NCI-H345 treated with DMSO at 0.1 percent for 48 hours (cell line): ENCODE measurements around the gene TUBAL3.

Experiments
- DNase-seq: peaks from one replicate; lab custom pipeline; 2025; ENCODE audit not compliant: unreplicated experiment; lab: John Stamatoyannopoulos, UW

The TUBAL3 gene

DNA sequence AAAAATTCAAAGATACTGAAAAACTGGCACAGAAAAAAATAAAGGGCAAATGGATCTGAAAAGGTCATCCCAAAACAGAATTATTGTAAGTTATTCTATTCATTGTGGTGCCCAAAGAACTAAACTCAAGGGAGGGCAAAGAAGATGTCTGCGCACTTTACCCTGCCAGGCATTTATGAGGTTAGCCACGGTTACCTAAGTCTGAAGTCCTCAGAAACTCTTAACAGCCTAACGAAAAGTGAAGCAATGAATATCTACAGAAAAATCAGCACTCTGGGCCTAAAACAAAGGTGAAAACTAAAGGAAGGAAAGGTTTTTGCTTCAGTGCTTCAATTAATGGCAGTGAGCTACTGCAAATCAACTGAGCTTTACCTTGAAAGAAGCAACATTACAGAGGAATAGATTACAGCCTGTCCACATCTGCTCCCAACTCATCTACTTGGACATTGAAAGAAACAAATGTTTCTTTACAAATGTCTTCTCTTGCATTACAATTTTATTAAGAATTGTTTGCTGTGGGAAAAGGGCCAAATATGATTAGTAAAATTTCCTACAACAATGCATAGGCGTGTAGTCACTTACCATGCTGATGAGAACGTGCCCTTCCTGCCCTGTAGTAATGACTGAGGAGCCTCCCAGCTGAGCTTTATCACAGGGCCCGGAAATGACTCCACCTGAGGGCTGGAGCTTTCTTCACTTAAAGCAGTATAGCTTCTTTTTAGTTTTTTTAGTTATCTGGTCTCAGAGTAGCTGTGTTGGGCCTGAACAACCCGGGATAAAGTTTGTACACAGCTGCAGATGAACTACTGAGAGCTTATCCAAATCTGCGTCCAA is at the start of gene TUBAL3:
TSS of gene TUBAL3 (minus strand) at position 621 of the 834 bp plus-strand sequence. CDS start at position 585, 36 bp downstream.
- no peak for DNase-seq

GRCh38 chr10:5453749-5454489 is 49.3 kb upstream of the TUBAL3 start:
- no peak for DNase-seq

DNA sequence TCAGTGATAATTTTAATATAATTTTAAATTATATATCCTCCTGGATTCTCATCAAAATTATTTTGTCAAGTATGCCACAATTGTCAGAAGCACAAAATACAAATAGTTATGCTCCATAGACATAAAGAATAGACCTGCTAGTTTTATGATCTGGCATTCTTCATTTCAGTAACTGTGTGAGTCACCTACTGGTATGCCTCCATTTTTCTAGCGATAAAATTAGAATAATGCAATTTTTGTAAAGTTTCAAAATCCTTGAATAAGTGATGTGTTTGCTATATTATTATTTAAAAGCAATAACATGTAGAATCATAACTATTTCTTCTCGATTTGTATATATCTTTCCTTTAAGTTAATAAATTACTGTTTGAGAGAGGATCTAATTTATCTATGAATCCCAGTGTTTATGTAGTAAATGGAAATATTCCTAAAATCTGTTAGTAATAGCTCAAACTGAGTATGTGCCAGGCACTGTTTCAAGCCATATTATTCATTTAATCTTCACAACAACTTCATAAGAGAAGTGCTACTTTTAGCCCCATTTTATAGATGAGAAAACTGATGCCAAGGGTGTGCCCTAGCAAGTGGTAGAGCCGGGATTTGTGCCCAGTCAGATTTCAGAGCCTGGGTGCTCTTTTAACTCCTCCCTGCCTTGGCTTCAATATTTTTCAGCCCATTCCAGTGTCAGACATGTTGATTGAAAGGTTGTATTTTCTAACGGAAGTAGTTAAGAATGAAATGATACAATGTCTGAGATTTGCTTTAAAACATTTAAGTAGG is 46.2 kb upstream of the TUBAL3 start:
- no peak for DNase-seq

GRCh38 chr10:5449823-5450222 is 45.2 kb upstream of the TUBAL3 start:
- no peak for DNase-seq

DNA sequence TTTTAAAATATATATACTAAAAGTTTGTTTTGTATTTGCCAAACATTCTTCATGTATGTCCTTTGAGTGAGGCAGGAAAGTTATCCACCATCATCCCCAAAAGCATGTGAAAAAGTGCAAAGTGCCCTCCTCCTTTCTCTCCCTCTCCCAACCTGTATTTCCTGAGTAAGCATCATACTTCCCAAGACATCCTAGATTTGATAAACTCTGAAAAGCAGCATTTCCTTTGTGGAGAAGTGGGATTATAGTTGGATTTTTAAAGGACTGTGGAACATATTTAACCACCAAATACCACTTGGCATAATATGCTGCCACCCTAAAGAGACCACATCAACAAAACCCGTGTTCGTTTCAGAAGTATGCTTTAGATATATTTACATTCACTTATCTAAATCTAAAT is 44.6 kb upstream of the TUBAL3 start:
- DNase-seq = no peak

GRCh38 chr10:5448333-5449001 is 43.8 kb upstream of the TUBAL3 start:
- DNase-seq = no peak

- no peak for DNase-seq
Measured at GRCh38 chr10:5447611-5448071, 43.0 kb upstream of the TUBAL3 start.

GRCh38 chr10:5447056-5447455 is 42.4 kb upstream of the TUBAL3 start:
- no peak for DNase-seq

DNA sequence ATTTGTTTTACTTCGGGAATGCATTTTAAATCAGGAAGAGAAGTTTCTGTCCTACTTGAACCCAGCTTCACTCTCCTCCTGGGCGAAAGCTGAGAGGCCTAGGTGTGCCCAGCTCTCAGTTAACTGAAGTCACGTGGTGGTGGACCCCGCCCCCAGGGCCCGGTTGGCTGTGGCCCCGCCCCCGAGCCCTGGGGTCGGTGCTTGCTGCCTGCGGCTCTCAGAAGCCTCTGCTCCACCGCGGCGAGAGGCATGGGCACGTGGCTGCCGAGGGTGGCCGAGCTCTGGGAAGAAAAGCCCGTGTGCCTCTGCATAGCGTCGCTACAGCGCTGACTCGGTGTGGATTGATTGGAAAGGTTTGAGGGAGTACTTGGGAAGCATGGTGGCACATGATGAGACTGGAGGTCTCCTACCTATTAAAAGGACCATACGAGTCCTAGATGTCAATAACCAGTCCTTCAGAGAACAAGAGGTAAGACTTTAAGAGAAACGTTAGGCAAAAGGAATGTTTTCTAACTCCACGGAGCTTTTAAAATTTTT is 41.8 kb upstream of the TUBAL3 start:
- no peak for DNase-seq

- DNase-seq = no peak
Measured at GRCh38 chr10:5445006-5445405, 40.4 kb upstream of the TUBAL3 start.

DNA sequence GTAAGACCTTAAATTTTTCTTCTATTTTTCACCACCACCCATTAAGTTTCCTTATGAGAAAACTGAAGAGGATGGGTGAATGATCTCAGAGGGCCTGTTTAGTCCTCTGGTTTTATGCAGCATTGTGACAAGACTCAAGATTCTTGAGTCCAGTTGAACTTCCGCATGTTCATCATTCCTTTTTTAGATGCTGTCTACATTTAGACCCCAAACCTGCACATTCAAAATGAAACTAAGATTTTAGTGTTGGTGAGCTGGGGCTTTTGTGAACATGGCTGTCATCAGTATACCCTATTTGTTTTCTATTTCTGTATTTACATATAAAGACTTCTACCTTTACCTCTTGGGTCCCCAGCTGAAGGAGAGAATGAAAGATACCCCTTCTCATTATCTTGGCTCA is 38.8 kb upstream of the TUBAL3 start:
- DNase-seq = no peak

GRCh38 chr10:5442990-5443370 is 38.4 kb upstream of the TUBAL3 start:
- DNase-seq = no peak

DNA sequence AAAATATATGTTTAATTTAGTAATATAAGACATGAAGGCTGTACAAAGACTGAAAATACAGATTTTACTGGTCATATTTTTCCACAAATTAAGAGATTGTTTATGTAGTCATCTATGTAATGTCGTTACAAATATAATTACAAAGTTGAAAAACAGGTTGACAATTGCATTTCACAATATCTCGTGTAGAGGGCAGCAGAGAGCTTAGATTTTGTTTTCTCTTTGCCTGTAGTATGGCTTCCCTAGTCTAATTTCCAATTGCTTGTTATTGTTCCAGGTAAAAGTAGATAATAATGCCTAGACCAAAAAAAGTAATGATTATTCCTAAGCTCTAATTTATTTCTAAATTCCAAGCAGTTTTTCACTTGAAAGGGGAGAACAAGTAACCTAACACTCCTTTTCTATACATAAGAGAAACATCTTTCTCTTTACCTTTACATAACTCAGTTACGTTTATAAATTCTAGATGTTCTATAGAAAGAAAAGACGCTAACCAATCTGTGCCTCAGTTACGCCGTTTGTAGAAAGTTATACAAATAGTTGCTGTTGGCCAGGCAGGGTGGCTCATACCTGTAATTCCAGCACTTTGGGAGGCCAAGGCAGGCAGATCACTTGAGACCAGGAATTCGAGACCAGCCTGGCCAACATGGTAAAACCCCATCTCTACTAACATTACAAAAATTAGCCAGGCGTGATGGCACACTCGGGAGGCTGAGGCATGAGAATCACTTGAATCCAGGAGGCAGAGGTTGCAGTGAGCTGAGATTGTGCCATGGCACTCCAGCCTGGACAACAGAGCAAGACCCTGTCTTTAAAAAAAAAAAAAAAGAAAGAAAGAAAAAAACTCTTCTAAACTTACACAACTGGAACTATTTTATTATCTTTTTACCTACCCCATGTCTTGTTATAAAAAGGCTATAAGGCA is 37.7 kb upstream of the TUBAL3 start:
- DNase-seq = peak; percentile 23

DNA sequence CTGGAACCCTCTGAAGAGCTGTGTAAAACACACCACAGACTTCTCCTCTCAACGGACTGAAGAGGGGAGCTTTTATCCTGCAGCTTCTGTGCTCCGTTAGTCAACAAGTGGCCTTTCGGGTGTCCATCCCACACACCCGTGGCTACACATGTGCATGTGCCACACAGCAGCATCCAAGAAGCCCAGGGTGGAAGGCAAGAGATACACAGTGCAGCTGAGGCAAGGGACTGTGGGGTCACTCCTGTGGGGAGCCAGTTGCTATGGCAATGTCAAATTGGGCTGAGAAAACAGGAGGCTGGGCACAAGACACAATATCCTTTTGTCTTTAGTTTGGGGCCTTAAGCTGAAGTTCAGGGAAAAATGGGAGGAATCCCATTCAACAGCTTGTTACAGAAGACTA is 36.5 kb upstream of the TUBAL3 start:
- DNase-seq = no peak

DNA sequence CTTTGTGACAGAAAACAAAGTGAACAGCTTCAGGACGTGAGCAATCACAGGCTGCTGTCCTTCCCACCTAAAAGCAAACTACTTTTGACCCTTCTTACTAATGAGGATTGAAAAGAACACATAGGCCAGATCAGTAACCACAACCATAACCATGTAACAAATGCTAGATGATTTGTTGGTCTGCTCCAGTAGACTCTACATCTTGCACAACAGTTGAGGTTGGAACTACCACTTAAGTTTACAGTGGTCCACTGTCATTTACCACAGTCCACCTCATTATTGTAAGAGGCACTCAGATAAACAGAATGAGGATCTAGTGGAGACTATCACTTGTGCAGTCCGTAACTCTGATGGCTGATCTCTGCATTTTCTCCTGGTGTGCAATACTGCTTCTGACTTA is 35.6 kb upstream of the TUBAL3 start:
- DNase-seq = no peak

- DNase-seq = no peak
Measured at GRCh38 chr10:5435328-5435727, 30.7 kb upstream of the TUBAL3 start.

DNA sequence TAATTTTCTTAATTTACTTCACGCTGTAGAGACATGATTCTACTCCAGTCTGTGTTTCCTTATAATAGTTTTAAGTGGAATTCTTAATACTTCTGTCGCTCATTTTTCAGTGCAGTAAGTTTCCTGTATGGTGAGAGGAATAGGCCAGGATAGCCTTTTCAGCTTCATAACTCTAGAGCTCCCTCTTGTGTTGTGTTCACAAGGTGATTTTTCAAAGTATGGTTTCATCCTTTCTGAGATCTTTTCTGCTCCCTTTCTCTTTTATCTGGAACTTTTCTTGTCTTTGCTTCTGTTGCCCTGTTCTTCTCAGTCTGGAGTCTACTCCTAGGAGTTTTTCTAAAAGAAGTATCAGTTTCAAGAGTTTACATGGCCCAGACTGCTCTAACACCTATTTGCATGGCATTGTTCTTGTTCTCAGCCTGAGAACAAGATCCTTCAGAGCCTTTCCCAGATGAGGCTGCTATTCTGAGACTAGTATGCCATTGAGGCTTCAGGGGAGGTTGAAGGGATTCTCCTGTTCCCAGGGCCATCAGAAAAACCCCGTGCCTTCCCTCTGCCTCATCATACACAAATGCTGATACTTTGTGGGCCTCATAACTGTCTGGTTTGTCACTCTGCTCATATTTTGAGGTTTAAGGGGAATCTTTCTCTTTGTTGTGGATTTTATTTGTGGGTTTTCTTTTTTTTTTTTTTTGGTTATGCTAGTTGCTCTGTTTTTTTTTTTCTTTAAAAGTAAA is 29.6 kb upstream of the TUBAL3 start:
- DNase-seq = peak; percentile 17

GRCh38 chr10:5433182-5433581 is 28.6 kb upstream of the TUBAL3 start:
- DNase-seq = no peak

DNA sequence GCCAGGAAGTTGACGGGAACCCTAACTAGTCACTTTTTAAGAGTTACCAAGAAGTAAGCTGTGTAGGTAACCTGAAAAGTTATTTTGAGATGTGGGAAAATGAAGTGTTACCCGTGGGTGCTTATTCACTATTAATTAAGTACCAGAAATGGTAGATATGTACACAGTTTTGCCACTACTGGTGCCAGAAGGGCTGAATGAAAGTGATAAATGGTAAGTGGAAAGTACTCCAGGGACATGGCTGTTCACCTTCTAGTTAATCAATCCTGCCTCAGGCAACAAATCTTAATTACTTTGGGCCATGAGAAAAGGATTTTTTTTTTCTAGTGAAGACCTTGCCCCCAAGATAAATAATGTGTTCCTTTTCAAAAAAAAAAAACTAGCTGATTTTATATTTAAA is 23.5 kb upstream of the TUBAL3 start:
- no peak for DNase-seq
